Ramos (cell line): ENCODE data around the gene NPFF.
"Not testable (repeated sequence)": the region's sequence is repeated elsewhere in the genome, so short reads cannot be mapped to it uniquely, and the experiment has no call there.

Experiments used
- in situ Hi-C: fragments of 300-500 bp; cut with MboI; formaldehyde crosslinking; loops from one replicate; pipeline ENCODE4 v1.14.3; 2022; ENCODE audit warnings: low sequenced_read_pairs; ENCODE audit not compliant: unreplicated experiment

Gene NPFF, protein sequence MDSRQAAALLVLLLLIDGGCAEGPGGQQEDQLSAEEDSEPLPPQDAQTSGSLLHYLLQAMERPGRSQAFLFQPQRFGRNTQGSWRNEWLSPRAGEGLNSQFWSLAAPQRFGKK

DNA sequence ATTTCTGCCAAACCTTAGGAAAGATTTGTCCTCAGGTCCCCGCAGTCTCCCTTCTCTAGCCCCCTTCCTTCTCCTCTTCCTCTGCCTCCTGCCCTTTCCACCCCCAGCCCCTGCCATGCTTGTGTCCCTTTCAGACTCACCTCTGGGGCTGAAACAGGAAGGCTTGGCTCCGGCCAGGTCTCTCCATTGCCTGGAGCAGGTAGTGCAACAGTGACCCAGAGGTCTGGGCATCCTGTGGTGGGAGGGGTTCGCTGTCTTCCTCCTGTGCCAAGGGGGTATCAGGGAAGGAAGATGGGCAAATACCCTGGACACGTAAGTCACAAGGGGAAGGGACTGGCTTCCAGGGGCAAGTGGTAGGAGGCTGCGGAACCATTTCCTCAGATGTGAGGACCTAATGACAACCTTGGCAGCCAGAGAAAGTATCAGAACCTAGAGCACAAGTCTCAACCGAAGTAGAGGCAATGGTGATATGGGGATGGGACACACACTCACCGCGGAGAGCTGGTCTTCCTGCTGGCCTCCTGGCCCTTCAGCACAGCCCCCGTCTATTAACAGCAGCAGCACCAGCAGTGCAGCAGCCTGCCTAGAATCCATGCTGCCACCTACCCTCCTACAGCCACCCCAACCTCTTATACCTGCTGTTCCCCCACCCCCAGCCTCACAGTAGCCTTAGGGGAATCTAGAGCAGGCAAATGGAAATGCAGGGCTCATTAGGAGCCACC lies at the start of gene NPFF:
NPFF (minus strand) TSS at position 604 of the 722 bp plus-strand sequence; CDS start at position 594, 10 bp downstream.
- in situ Hi-C loops: loop anchor here (5.0 kb wide), 1 partner anchor 160 kb away; no protein-coding TSS in a partner anchor

DNA sequence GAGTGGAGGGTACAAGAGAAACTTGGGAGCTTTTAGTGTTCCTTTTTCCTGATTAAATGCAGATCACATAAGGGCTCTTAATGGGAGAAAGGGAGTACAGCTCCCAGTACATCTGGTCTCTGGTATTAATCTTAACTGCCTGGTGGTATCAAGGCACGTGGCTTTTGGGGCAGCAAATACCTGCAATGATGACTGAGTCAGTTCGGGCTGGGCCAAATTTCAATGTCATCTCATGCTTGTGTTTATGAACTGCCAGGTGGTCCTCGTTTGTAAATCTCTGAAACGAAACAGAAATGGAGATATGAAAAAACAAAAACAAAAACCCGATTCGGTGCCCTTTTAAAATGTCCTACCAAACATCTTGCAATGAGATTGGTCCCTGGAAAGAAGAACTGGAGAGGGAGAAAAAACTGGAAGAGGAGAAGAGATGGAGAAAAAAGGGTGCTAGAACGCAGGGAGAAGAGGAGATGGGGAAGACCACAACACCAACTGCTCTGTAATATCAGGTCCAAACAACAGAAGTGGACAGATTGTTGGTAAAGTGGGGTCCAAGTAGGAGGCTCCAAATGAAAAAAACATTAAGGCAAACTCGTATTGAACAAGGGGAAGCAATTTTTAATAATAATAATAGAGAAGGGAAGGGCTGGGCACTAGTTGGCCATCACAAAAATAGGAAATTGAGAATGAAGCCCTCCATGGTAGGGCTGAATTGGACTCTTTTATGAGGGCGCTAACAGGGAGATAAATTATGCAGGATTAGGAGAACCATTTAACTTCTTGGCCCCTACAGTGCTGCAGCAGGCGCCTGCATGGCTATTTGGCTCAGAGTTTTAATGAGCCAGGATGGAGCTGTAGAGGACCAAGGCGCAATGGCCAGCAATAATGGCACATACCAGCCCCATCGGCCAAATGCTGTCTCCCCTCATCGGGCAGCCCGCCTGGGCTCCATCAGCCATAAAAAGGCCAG lies 45.4 kb upstream of the NPFF start:
- in situ Hi-C loops: no loop called here

DNA sequence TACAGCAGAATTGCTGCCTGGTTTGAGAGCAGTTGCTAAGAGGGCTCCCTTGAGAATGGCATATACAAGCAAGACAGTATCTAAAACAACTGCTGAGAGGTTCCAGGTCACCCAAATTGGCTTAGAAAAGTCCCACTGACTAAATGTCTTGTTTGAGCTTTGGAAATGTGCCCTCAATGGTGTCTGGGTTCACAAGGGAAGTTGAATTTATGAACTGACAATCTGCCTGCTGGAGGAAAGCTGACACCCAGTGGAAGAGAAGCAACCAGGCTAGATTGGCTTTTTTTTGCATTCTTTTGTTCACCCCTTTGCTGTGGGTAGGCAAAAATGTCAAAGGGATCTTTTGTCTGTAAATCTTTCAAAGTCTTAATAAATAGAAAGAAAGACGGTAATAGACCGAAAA lies 44.6 kb upstream of the NPFF start:
- in situ Hi-C loops: no loop called here

DNA sequence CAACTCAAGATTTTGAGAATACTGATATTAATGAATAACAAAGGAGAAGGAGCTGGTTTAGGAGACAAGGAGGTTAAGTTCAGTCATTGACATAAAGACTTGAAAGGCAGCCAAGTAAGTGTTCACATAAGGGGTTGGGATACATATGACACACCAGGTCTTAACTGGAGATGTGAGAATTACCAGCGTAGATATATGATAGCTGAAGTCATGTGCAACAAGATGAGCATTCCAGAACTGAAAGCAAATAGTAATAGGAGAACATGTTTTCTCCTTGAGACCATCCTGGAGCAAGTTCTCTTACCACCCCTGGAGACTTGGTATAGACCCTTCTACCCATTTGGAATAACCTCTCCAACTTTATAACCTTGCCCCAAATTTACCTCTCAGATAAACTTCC lies 43.3 kb upstream of the NPFF start:
- in situ Hi-C loops: no loop called here

DNA sequence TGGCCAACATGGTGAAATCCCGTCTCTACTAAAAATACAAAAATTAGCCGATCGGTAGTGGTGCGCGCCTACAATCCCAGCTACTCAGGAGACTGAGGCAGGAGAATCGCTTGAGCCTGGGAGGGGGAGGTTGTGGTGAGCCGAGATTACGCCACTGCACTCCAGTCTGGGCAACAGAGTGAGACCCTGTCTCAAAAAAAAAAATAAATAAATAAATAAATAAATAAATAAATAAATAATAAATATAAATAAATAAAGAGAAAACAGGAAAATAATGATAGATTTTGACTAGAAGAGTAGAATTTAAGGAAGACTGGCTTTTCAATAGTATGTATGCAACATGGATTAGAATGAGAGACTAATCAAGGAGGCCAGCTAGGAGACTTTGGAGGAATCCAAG lies 42.8 kb upstream of the NPFF start:
- in situ Hi-C loops: not testable (repeated sequence)

DNA sequence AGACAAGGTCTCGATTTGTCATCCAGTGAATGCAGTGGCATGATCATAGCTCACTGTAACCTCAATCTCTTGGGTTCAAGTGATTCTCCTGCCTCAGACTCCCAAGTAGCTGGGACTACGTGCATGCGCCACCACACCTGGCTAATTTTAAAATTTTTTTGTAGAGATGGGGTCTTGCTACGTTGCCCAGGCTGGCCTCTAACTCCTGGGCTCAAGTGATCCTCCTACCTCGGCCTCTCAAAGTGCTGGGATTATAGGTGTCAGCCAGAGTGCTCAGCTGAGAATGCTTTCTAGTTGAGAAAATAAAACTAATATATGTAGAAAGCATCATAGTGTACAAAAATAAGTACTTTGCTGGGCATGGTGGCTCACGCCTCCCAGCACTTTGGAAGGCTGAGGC lies 41.1 kb upstream of the NPFF start:
- in situ Hi-C loops: loop anchor here (10.0 kb wide), 1 partner anchor 126 kb away; the partner anchor contains the start of gene ATP5MC2

DNA sequence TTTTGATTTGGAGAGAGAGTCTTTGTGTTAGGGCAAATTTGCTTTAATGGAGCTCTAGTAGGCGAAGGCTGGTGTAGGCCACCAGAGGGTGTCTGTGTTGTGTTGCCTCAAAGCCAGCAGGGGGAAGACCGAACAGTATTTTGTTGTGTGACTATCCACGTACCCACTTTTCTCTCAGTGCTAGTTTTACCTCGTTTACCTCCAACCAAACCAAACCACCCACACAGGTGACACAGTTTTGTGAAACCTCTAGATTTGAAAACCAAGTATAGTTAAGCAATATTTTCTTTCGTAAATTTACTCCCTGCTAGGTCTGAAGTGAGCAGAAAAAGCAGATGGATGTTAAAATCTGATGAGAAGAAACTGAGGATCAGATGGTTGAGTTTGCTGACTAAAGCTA lies 36.3 kb upstream of the NPFF start:
- in situ Hi-C loops: loop anchor here (10.0 kb wide), 1 partner anchor 131 kb away; the partner anchor contains the start of gene ATP5MC2

DNA sequence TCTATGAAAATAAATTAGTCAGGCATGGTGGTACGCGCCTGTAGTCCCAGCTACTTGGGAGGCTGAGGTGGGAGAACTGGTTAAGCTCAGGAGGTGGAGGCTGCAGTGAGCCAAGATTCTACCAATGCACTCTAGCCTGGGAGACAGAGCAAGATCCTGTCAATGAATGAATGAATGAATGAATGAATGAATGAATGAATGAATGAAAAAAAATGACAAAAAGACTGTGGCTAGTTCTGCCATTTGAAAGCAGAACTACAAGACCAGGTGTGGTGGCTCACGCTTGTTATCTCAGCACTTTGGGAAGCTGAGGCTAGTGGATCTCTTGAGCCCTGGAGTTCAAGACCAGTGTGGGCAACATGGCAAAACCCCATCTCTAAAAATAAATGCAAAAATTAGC lies 32.2 kb upstream of the NPFF start:
- in situ Hi-C loops: no loop called here

DNA sequence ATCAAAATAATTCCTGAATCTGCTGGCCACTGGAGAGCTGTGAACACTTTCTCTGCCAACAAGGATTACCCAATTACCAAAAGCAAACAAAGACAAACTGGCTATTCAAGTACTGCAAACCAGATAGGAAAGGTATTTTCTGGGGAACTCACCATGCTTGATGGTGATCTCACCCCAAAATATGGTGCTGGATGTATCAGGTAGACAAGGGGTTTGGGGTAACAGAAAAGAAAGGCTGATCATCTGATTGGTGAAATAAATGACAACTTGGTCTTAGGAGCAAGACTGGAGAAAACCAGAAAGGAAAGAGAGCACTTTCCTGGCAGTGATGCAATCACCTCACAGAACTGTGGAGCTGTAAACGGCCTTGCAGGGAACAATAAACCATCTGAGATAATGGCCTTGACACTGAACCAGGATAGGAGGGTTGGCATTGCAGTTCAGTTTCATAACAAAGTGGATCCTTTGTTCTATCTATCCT lies 31.0 kb upstream of the NPFF start:
- in situ Hi-C loops: no loop called here

DNA sequence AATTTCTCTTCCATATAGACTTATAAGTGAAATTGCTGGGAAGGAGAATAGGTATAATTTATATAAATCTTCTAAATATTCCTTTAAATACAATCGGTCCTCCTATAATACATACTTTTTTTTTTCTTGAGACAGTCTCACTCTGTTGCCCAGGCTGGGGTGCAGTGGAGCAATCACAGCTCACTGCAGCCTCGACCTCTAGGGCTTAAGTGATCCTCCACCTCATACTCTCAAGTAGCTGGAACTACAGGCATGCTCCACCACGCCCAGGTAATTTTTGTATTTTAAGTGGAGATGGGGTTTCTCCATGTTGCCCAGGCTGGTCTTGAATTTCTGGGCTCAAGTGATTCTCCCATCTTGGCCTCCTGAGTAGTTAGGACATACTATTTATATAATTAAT lies 29.7 kb upstream of the NPFF start:
- in situ Hi-C loops: no loop called here

DNA sequence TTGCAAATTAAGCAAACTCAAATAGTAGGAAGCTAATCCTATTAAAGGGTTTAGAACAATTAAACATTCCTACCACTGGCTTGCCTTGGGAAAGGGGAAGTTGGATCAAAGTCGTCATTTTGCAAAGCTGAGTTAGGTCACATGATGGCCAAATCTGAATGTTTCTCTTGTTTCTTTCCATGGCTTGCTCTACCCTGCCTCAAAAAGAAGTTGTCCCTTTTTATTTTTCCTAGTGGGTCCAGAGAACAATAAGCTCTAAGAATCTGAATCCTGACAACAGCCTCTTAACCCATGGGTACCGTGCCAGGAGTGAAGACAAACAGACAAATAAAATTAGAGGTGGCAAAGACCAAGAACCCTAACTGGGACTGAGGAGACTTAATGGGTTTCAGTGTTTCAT lies 26.2 kb upstream of the NPFF start:
- in situ Hi-C loops: no loop called here

DNA sequence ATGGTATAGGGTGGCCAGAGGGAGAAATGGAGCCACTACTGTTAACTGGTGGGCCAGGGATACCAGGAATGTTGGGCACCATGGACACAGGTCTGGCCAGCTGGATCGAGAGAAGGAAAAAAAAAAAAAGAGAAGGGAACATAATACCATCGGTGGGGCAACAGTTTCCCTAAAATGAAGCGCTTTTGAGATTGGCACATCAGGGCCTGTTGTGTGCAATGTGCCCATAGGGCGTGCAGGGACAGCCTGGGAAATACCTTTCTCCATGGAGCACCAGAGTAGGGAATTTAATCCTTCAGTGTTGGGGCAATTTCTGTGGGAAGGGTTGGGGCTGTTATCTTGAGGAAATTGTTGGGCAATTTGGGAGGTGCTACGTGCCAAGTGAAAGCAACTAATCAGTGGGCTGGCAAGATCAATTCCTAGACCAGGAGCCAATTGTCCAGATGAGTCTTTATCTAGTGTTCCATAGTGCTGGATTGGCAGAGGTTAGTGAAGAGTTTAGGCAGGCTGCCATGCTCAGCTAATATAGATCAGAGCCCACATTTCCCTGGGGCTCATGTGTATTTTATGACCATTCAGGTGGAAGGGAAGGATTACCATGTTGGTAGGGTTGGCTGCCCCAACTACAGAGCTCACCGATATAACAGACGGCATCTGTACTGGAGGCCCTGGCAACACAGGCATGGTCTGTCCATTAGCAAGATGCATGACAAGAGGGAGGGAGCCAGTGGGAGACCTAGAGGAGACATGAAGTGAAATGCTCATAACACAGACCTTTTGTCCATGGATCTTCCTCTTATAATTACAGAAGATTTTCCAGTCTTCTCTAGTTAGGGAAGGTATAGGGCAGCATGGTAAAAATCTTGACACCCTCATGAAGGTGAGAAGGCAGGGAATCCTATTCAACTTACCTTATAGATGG lies 25.5 kb upstream of the NPFF start:
- in situ Hi-C loops: no loop called here

DNA sequence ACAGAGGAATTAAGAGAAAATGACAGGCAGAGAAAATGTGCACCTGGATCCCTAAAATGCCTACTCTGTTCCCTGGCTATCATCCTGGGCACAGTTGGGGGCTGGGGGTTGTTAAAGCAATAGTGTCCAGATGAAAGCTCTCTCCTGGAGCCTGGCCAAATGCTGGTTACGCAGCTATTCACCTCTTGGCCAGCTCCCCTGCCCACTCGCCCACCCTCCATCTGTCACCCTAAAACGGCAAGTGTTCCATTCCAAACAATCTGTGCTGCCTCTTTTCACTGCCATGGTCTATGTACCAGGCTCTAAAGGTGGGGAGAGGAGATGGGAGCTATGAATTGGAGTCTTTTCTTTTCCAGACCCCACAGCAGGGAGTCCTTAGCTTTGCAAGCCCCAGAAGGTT lies 24.7 kb upstream of the NPFF start:
- in situ Hi-C loops: no loop called here

DNA sequence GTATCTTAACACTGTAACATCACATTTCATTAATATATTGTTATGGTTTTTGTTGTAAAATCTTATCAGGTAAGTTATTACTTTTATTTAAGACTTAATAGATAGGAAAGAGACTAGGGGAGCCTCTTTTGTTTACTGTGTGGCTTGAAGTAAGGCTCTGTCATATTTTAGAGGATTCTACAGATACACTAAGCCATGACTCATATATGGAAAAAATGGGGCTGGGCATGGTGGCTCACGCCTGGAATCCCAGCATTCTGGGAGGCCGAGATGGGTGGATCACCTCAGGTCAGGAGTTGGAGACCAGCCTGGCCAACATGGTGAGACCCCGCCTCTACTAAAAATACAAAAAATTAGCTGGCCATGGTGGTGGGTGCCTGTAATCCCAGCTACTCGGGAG lies 23.6 kb upstream of the NPFF start:
- in situ Hi-C loops: no loop called here

DNA sequence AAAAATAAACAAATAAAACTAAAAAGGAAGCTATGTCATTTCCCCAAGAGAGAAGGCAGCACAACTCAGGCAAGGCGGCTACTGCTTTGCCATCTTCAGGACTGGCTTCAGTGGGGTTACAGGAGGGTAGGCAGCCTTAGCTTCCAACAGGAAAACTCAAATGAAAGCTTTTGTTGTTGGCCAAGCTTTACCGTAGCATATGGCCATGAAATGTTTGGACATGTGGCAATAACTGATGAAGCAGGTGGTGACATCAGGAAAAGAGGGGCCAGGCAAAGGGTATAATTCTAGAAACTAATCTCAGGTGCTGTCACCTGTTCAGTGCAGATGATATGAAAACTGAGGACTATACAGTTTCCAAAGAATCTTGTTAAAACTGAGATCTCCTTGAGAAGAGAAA lies 22.8 kb upstream of the NPFF start:
- in situ Hi-C loops: no loop called here

DNA sequence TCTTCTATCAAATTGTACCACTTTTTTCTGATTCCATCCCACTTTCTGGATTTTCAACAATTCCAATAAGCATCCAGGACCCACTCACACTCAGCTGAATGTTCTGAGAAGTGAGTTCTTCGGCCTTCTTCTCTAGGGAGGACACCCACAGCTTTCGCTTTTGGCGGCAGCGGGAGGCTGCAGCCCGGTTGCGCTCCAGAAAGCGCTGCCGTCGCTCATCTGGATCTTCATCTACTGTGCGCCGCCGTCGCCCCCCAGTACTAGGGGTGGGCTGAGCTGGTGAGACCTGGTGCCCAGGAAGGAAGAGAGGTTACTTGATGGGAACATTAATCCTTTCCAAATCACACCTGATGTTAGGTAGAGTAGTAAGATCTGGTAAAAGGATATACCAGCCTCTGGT lies 17.2 kb upstream of the NPFF start:
- in situ Hi-C loops: no loop called here

DNA sequence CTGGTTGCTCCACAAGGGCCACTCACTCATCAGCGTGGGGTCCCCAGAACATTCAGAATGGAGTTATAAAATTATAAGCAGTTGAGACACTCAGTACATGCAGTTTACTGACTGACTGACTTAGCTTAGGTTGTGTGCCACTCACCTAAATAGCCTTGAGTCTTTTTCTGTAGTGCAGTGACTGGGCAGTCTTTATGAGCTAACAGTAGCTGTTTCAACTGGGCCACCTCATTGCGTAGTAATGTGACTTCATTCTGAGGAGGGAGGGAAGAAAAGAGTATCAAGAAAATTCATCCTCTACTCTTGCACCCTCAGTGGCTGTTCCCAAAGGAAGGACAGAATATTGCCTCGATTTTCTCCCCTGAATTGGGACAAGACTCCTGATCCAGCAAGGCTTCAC lies 15.8 kb upstream of the NPFF start:
- in situ Hi-C loops: no loop called here

DNA sequence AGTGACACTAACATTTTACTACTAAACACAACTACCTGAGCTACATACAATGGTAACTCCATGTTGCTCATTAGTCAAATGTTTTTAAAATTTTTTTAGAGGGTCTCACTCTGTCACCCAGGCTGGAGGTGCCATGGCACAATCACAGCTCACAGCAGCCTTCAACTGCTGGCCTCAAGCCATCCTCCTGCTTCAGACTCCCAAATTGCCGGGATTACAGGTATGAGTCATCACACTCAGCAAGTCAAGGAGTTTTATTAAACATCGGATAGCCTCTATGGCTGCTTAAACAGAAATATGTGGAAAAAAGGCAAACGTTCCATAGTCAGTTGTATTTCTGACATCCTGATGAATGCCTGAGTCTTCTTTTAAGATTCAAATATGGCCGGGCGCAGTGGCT lies 11.1 kb upstream of the NPFF start:
- in situ Hi-C loops: no loop called here

DNA sequence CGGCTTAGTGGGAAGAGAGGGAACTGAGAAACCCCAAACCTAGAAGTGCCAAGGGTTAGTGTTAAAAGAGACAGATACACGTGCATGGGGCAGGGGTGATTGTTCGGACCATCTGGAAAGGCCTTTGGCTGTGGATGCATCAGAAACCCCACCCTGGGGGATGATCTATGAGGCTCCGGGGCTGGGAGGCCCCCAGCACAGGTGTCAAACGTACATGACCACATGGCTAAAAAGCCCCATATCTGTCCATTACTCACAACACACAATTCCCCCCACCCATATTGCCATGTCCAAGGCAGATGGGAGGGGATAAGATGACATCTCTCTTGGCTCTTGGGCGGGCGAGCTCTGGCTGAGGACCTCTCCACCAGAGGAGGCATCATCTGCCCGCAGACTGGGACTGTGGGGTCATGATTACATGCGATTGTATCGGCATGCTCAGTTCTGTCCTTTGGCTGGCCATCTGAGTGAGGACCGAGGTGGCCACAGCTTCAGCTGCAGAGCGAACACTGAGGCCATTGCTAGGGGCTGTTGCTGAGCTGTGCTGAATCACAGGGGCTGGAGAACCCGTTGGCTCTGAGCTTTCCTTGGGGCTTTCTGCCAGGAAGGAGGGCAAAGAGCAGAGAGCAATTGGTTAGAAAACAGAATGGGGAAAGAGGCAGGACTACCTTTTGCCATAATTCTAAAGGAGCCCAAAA lies 9.6 kb upstream of the NPFF start:
- in situ Hi-C loops: no loop called here
